ENCODE measurements around the gene ADAMTS12.

Gene ADAMTS12

DNA sequence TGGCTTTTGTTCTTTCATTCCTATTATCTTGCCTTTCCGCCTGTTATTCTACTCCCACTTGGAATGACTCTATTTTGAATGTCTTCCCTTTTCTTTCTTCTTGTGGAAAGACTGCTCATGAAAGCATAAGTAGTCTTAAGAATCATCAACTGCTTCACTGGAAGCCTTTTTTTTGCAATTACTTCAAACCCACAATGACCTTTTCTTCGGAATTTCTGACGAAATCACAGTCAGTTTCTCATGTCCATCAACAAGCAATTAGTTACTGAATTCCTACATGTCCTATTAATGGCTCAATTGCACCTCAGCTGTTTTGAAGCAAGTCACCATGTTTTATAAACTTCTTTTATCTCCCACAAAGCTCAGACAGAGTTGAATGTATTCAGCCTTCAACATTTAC, 254.8 kb downstream of the ADAMTS12 start:
- no peak for DNase-seq

DNA sequence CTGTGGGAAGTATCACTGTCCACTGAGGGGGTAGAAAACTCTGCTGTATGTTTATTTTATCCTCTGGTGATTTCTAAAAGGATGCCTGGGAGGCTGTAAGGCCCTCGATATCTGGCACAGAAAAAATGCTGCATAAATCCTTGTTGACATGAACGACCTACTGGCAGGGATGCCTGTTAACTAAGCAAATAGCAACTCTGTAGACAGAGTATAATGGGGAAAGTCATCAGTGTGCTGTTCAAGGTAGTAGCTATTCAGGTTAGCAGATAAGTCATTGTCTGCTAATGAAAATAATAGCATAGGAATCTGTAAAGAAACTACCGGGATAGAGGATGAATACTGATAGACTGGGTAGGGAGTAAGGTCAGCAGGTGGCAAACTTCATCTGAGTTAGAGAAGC, 256.2 kb downstream of the ADAMTS12 start:
- no peak for DNase-seq

DNA sequence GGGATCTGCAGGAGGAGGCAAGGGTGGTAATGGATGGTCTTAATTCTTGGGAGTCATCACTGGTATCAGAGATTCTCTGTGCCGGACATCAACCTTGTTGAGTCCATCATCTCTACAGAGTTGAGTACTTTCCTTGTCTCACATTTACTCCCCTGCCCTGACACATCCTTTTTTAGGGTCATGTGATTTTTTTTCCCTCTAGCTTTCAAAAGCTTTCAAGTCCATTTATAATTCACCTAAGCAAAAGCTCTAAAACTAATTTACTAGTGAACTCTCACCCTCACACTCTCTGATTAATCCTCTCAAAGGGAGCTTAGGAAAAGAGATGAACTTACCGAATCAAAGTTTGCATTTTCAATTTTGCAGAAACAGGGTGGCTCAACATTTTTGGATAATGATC, 258.1 kb downstream of the ADAMTS12 start:
- no peak for DNase-seq

DNA sequence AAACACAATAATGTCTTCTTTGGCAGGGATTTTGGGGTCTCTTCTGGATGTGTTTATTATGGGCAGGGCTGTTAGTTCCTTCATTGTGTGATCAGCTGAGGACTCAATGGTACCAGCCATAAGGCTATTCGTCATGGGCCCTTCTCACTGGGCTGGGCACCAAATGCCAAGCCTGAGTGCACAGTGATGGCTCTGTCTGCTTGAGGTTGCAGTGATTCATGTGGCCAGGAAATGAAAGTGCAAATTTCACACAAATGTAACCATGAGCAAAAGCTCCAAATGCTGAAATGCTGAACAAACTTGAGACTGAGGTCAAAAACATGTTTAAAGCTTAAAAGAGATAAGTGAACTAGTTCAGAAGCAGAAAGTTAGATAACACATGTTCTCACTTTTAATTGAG, 260.0 kb downstream of the ADAMTS12 start:
- DNase-seq: no peak

DNA sequence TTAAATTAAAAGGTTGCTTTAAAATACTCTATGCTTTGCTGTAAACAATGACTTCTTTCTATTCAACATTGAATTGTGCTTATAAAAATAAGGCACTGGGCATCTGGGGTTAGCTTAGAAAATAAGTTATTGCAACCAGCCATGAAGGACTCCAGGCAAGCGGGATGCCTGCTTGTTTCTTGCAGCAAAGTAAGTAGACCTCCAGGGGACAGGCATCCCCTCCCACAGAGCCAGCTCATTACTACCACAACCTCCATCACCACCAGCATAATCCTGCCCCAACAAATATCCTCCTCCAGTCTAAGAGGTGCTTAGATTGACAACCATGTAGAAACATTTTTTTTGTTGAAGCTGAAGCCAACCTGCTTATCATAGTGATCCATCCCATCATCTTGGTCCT, 260.7 kb downstream of the ADAMTS12 start:
- DNase-seq: no peak

DNA sequence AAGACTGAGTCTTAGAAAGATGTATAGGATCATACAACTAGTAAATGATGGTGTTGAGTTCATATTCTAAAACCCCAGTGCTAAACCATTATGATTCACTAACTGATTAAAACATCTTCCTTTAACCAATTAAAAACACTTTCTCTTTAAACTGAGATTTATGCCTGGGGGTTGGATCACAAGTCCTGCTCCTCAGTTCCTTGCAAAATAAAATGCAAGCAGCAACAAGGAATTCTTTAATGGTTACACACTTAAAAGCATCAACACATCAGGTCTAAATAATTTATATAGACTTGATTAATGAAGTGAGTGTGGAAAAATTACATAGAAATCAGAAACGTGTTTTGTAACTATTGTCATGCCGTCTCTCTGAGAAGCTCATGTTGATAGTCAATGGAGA, 261.8 kb downstream of the ADAMTS12 start:
- DNase-seq: no peak

DNA sequence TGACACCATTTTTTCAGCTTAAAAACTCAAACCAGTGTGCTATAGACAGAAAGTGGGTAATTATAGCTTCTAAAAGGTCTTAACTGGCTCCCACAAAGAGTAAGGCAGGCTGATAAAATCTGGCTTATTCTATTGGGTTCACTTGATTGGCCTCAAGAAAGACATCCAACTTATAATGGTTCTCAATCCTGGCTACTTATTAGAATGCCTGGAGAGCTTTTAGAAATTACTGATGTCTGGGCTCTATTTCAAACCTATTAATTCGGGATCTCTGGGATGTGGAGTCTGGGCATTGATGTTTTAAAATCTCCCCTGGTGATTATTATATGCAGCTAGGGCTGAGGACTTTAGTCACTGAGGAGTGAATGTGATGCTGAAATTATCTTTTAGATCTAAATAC, 263.0 kb downstream of the ADAMTS12 start:
- DNase-seq: no peak

DNA sequence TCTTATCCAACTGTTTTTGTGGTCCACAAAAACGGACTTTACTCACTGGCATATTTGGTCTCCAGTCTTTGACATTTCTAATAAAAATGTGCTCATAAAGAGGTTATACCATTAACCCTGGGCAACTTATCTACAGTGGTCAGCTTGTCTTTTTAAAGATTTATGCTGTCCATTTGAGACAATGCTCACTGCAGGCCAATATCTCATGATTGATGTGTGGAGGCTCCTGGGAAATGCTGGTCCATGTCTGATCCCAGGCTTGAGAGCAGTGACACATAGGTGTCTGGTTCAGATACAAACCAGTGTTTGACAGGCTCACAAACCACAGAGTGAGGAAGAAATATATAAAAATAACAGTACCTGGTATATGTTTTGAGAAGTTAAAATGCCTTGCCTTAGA, 270.3 kb downstream of the ADAMTS12 start:
- no peak for DNase-seq

DNA sequence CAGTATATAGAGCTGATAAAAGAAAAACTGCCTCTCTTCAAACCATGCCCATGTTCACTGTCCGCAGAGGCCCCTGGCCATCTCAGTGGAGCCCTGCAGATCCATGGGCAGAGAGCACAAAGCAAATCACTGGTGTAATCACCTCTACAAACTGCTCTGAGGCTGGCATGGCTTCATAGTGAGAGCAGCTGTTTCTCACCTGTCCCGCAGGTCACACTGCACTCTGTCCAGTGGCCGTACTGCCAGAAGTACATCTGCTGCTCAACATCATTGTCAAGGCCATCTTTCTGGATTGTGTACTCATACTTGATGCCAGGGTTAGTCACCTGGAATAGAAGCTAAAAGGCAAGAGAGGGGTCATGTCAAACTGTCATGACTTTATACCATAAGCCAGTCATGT, 277.8 kb downstream of the ADAMTS12 start:
- no peak for DNase-seq

DNA sequence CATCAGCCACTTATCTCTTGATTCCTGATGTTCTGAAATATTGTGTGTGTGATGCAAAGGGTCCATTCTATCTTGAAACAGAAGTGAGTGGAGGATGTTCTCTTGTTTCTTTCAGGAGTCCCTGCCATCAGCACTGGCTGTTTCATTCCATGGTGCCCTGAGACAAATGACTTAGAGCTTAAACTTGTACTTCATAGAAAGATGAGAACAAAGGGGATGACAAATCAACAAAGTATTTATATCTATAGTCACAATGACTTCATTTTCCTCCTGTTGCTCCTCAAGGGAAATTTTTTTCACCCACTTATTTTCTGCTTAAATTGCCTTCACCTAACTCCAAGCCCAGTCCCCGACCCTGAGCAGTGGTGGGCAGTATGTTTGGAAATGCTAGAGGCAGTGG, 279.4 kb downstream of the ADAMTS12 start:
- no peak for DNase-seq

DNA sequence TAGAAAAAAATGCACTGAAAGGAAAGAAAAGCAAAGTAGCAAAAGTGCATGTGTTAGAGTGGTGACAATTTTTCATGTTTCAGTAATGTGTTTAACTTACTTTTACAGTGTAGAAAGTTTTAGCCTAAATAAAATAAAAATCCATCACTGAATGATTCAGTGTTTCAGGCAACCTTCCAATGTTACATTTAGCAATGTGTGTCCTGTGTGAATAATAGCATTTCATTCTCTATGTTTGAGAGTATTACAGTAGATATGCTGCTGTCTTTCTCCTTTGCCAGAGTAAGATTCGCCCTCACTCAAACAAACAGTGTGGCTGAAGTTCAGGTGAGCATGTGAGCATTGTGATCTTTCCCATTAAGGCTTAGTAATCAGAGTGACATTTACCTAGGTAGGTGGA, 279.9 kb downstream of the ADAMTS12 start:
- DNase-seq: no peak

DNA sequence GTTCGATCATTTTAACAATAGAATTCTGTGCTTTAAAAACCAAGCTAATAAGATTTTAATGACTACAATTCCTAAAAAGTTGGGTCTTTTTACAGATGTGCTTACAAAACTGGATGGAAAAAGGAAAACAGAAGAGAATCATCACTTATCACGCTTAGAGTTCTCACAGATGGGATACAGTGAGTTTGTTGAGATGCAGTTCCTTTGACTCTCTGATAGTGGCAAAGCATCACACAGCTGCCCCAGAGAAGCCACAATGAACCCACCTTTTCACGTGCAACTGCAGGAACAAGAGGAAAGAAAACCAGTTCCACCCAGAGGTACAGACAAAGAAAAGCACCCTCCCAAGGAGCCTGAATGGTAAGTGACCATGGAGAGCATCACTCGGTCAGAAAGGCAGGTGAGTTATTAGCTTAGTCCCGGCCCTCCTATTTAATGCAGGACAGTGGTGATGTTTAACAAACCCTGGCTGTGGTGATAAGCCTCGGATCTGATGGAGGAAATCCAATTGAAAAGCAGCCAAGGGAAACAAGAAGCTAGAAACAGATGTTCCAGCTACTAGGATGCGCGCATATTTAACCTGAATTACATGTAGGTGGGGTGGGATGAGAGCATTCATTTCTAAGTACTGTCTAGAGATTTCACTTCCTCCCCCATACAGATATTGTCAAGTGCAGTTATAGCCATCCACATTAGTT, 283.3 kb downstream of the ADAMTS12 start:
- DNase-seq: no peak

DNA sequence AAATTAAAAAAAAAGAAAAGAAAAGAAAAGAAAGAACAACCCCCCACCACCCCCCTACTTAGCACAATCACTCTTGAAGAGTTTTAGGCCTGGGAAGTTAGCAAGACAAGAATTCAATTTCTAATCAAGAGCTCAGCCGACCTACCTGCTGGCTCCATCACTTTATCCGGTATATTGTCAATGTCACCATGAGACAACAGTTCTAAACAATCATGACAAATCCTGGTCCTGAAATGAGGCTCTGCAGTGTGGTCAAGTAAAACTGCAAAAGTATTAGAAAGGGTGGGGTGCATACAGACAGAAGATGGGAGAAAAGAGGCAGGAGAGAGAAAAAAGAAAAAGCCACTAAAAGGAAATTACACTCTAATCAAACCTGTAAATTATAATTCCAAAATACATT, 287.3 kb downstream of the ADAMTS12 start:
- no peak for DNase-seq

DNA sequence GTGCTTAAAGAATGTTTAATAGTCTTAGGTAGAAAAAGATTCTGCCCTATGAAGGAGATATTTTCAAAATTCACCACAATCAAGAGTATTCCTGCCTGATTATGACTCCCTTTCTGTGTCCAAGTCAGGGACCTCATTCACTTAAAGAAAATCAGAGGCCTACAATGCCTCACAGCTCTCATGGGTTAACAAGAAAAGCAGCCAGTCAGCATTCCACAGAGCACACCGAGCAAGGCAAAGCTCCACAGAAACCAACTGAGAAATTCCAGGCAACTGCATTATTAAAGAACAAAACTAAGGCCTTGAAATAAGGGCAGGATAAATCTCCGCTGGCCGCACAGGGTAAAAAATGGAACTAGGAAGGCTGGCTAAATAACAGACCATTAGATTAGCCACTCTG, 289.9 kb downstream of the ADAMTS12 start:
- no peak for DNase-seq

DNA sequence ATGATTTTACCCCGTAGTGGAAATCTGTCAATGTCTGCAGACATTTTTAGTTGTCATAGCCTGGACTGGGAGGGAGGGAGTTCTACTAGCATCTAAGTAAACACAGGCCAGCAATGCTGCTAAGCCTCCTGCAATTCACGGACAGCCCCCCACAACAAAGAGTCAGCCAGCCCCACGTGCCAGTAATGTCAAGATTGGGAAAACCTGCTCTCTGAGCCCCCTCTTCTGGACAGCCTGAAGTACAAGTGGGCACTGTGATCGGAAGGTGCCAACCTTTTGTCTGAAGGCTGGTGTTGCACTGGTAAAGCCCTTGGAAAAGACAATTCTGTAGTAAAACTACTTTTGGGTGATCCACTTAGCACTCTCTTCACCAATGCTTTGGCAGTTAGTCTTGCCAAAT, 296.5 kb downstream of the ADAMTS12 start:
- DNase-seq: no peak

DNA sequence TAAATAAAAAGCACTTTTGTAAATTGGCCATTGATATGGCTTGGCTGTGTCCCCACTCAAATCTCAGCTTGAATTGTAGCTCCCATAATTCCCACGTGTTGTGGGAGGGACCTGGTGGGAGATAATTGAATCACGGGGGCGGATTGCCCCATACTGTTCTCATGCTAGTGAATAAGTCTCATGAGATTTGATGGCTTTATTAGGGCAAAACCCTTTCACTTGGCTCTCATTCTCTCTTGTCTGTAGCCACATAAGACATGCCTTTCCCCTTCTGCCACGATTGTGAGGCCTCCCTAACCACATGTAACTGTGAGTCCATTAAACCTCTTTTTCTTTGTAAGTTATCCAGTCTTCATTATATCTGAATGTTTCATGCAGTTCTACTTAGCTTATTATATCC, 297.8 kb downstream of the ADAMTS12 start:
- DNase-seq: no peak

DNA sequence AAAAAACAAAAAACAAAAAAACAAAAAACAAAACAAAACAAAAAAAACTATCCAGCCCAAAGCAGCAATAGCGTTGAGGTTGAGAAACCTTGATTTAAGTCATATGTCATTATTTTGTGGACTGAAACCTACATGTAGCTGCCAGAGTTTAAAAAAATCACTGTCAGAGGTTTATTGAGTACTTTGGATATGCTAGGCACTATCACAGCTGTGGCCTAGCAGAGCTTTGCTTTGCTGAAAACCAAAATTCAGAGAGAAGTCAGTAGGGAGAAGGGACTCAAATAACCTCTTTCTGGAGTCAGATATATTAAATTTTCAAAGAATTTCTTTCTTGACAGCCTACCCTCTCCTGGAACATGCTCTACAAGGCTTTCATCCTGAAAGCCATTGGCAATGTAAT, 299.5 kb downstream of the ADAMTS12 start:
- DNase-seq: no peak

DNA sequence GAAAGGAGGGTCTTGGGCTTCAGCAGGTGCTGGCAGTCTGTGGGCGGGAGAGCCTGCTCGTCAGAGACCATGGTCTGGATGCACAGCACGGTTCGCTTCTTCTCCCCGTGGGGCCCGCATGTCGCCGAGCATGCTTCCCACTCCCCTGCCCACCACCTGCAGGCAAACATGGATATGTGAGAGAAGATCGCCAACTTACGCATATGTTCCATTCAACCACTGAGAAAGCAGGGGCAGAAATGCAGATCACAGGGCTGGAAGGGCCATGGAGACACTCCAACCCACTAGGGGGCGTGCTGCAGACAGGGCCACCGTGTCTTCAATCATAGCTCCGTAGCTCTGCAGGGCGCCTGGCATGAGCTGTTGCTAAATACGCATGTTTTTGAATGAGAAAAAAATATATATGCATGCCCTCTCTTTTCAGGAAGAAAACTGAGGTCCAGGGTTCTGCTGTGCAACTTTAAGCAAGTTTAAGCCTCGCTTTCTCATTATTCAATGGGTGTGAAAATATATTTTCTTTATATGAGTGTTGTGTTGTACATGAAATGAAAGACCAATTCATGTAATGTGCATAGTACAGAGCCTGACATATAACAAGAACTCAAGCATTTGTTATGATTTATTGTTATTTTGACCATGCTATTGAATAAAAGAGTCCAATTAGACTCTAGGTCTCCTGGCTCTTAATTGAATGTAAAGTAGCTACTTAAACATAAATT, 303.0 kb downstream of the ADAMTS12 start:
- no peak for DNase-seq

DNA sequence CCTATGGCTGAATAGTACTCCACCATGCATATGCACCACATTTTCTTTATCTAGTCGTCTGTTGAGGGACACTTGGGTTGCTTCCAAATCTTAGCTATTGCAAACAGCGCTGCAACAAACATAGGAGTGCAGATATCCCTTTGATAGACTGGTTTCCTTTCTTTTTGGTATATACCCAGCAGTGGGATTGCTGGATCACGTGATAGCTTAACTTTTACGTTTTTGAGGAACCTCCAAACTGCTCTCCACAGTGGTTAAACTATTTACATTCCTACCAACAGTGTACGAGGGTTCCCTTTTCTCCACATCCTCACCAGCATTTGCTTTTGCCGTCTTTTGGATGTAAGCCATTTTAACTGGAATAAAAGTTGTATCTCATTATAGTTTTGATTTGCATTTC, 308.5 kb downstream of the ADAMTS12 start:
- DNase-seq: no peak

DNA sequence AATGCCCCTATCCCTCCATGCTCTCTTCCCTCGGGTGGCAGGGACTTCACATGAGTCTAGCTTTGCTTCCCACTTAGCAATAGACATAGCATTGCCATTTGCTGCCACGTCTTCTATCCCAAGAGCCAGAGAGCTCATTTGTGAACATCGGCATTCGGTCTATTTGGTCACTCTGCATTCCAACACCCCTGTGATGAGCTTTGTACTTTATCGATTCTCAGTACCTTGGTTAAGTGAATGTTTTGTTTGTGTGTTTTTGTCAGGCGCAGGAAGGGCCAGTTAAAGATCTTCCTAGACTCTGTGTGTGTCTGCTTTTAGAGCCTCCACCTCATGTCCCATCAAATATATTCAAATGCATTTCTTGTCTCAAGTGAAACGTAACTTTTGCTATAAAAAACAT, 309.4 kb downstream of the ADAMTS12 start:
- DNase-seq: no peak

DNA sequence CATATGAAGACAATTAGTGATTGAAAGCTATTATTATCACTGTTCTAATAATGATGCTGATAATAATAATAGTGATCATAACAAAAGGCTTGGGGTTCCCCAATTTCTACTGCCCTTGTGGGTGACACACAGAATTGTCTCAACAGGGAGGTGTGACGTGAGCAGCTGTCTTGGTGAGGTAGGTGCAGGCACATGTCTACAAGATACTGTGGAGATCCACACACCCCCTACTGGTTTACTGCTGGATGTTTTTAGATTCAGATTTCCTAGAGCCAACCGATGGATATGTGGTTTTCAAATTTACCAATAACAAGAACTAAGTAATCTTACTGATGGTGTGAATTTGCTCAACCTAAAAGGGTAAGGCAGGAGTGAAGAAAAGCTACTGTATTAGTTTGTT, 312.0 kb downstream of the ADAMTS12 start:
- no peak for DNase-seq

DNA sequence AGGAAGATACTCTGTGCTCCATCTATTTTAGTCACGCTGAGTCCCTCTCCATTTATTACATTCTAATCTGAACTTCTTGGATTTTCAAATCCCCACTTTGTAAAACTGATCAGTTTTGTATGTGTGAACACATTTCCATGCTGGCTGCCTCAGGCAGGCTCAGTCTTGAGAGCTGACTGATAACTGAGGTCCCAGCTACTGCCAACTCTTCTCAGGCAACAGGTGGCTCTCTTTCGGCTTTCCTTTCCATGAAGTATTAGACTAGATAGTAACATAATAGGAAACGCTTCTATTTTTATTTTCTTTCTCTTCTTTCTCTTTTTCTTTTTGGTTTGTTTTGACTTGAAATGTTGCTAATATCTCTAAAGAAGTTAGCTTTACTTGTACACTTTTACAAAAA, 312.6 kb downstream of the ADAMTS12 start:
- DNase-seq: no peak

DNA sequence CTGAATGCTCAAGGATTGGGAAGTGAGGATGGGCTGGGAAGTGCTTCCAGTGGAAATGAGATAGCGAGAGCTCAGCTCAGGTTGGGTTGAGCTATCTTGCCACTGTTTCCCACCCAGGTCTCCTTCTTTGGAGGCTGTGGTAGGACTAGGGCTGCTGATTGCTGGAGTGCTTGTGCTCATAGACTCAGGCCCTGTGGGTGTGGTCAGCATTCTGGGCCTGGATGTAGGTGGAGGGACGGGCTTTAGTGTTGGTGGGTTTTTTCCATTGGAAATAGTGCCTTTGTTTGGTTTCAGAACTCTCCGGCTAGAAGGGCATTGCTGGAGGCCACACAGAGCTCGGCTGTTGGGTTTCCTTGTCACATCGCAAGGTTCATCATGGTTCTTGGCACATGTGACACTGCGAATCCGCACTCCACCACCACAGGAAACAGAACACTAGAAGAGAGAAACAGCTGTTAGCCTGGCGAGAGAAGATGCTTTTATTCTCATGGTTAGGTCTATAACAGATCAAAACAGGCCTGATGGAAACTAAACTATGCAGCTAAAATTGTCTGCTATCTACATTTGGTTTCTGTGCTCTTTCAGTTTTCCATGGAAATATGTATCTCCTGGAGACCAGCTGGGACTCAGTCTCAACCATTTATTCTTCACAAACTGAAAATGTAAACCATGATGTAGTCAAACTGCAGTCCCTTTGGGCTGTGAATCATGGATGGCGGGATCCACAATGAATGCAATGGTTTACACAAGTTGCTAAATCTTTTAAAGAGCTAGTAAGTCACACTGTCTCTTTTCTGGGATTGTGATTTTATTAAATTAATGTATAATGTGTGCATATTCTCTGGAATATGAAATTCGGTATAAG, 314.8 kb downstream of the ADAMTS12 start:
- DNase-seq: no peak

DNA sequence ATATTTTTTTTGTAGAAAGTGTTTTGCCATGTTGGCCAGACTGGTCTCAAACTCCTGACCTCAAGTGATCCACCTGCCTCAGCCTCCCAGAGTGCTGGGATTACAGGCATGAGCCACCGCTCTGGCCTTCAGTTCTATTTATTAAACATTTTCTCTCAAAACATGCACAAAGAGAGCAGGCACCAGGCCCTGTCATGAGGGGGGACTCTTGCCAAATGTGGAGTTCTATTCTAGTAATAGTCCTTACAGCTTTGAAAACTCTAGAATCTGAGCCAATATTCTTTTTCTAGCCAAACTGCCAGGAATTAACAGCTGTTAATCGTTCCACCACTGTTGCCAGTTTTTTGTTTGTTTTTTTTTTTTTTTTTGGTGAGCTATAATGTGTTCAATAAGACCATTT, 326.5 kb downstream of the ADAMTS12 start:
- no peak for DNase-seq
